SK-N-SH (cell line): Measurements from ENCODE around the gene C15orf39.

ENCODE experiments used
- CTCF ChIP-seq: fragments of 200-600 bp; sonication (generic); IDR thresholded peaks from 2 replicates; pipeline ENCODE4 v1.6.1; 2017; ENCODE audit warnings: antibody characterized with exemption, mild to moderate bottlenecking, moderate library complexity
- EP300 ChIP-seq, 2 experiments: IDR thresholded peaks; 2 replicates each; pipeline versions ENCODE4 v1.4.0 to v1.6.1; 2012; ENCODE audit warnings: borderline replicate concordance in 1 of 2, low read depth in 1 of 2, low read length in 1 of 2
- REST ChIP-seq: IDR thresholded peaks from 2 replicates; pipeline ENCODE4 v1.6.1; 2012; ENCODE audit warnings: mild to moderate bottlenecking, low read depth, low read length, moderate library complexity
- RFX5 ChIP-seq: IDR thresholded peaks from 2 replicates; pipeline ENCODE4 v1.6.1; 2012; ENCODE audit warnings: mild to moderate bottlenecking, improper control_type of control experiment, low read length
- TEAD4 ChIP-seq: IDR thresholded peaks from 2 replicates; pipeline ENCODE4 v1.4.0; 2012; ENCODE audit warnings: mild to moderate bottlenecking, borderline replicate concordance; ENCODE audit not compliant: insufficient read depth

- no peak for TF ChIP-seq CTCF
- no peak for TF ChIP-seq REST
- TF ChIP-seq RFX5 = no peak
- no peak for TF ChIP-seq EP300 (IDR thresholded peaks at IDR 0.05; ENCODE audit: borderline replicate concordance in 1 of 2, low read depth in 1 of 2, low read length in 1 of 2)
- no peak for TF ChIP-seq TEAD4
Measured at GRCh38 chr15:75212200-75212858, 10.6 kb downstream of the C15orf39 start.
